Stomach (tissue), 4 donors: ENCODE measurements around the gene SGSH.

Source experiments
- EP300 ChIP-seq: sonication (generic); formaldehyde crosslinking; IDR thresholded peaks from one replicate; pipeline ENCODE4 v1.6.1; 2017; ENCODE audit warnings: antibody characterized with exemption
- POLR2A ChIP-seq, 4 donors: fragments of 450-650 bp; IDR thresholded peaks; one replicate each; pipeline ENCODE4 v1.6.1; 2016; ENCODE audit warnings: antibody characterized with exemption in 4 of 4, control low read depth in 2 of 4, mild to moderate bottlenecking in 1 of 4, moderate library complexity in 1 of 4
- POLR2AphosphoS5 ChIP-seq, 3 donors: sonication (generic); formaldehyde crosslinking; IDR thresholded peaks; one replicate each; pipeline ENCODE4 v1.6.1; 2016; ENCODE audit warnings: antibody characterized with exemption in 3 of 3
- TF ChIP-seq, protein P1 (sequence below), 7 experiments: fragments of 450-650 bp in 4 of 7; fragments of 200-600 bp in 3 of 7; sonication (generic) in 3 of 7; IDR thresholded peaks; one replicate each; pipeline ENCODE4 v1.5.1; 2016 to 2019; ENCODE audit warnings: antibody characterized with exemption in 7 of 7, control low read depth in 2 of 7, mild to moderate bottlenecking in 1 of 7

- TF ChIP-seq, protein P1, sequence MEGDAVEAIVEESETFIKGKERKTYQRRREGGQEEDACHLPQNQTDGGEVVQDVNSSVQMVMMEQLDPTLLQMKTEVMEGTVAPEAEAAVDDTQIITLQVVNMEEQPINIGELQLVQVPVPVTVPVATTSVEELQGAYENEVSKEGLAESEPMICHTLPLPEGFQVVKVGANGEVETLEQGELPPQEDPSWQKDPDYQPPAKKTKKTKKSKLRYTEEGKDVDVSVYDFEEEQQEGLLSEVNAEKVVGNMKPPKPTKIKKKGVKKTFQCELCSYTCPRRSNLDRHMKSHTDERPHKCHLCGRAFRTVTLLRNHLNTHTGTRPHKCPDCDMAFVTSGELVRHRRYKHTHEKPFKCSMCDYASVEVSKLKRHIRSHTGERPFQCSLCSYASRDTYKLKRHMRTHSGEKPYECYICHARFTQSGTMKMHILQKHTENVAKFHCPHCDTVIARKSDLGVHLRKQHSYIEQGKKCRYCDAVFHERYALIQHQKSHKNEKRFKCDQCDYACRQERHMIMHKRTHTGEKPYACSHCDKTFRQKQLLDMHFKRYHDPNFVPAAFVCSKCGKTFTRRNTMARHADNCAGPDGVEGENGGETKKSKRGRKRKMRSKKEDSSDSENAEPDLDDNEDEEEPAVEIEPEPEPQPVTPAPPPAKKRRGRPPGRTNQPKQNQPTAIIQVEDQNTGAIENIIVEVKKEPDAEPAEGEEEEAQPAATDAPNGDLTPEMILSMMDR (IDR thresholded peaks at IDR 0.05): no peak
- no peak for TF ChIP-seq POLR2A (IDR thresholded peaks at IDR 0.05)
- TF ChIP-seq POLR2AphosphoS5 (IDR thresholded peaks at IDR 0.05): no peak
- no peak for TF ChIP-seq EP300
Observed at GRCh38 chr17:80248001-80248893, 28.1 kb upstream of the SGSH start.
